ENCODE data around the gene APBA1. TPM values are rescaled to one million over a fixed set of nuclear protein-coding genes. Genes with fewer than 3 reads are reported as not detected.

APBA1 gene
- total RNA-seq, 1 experiment from 2014 or later: 1.8 TPM

- Histone ChIP-seq H4K5ac (ENCODE audit: insufficient read length, low read depth, low read length) (no peak overlapping the region), H2BK120ac (ENCODE audit: low read depth, low read length, poor library complexity, severe bottlenecking) (no peak overlapping the region), H3K9ac (ENCODE audit: extremely low read depth, insufficient read length, low read length) (no peak overlapping the region), H3K4ac (ENCODE audit: low read depth, low read length) (no peak overlapping the region), H3K56ac (ENCODE audit: insufficient read length, low read depth, low read length) (no peak overlapping the region), H2BK12ac (ENCODE audit: insufficient read length, low read depth, low read length) (no peak overlapping the region), H2AK5ac (ENCODE audit: insufficient read length, low read length) (no peak overlapping the region), H2BK5ac (ENCODE audit: insufficient read length, low read length) (no peak overlapping the region), H4K91ac (ENCODE audit: insufficient read length, low read depth, low read length) (no peak overlapping the region), H3K23ac (ENCODE audit: insufficient read length, low read depth, low read length) (no peak overlapping the region), H3K14ac (ENCODE audit: insufficient read depth, low read length) (no peak overlapping the region), H3T11ph (ENCODE audit: low read length) (no peak overlapping the region), H3K27me3 (ENCODE audit: insufficient read depth, low read length) (no peaks in the 10 kb centered on the region), H2BK15ac (ENCODE audit: low read depth, low read length) (no peak overlapping the region), H3K79me2 (ENCODE audit: insufficient read depth, low read length) (no peaks in the 10 kb centered on the region), H3K4me1 (ENCODE audit: insufficient read depth, low read length) (no peaks in the 10 kb centered on the region), H3K9me3 (ENCODE audit: control insufficient read depth, low read depth, low read length) (no peaks in the 10 kb centered on the region), H3K27ac (ENCODE audit: insufficient read length, low read depth, low read length) (no peak overlapping the region), H3K18ac (ENCODE audit: insufficient read length, low read depth, low read length) (no peak overlapping the region), H4K8ac (replicated peaks; ENCODE audit: insufficient read length, low read depth, low read length) (no peak overlapping the region), H3K23me2 (ENCODE audit: insufficient read length, low read depth, low read length, poor library complexity, severe bottlenecking) (no peaks in the 10 kb centered on the region), H3K4me2 (ENCODE audit: insufficient read depth, insufficient read length, low read length) (no peak overlapping the region), H2BK20ac (ENCODE audit: low read depth, low read length, poor library complexity, severe bottlenecking) (no peak overlapping the region), H4K20me1 (ENCODE audit: control insufficient read depth, insufficient read depth, insufficient read length) (no peaks in the 10 kb centered on the region), H3K79me1 (ENCODE audit: insufficient read depth, low read depth, low read length, poor library complexity, severe bottlenecking) (no peaks in the 10 kb centered on the region), H2AFZ (ENCODE audit: low read length) (no peak overlapping the region)
- DNase-seq: no peak
- no peak overlapping the region for H3K27ac Mint-ChIP-seq
- H3K36me3 Mint-ChIP-seq (ENCODE audit: insufficient read depth in 1 of 3, low read depth in 3 of 3): peaks cover 6 to 66% (median 8%) of the 10 kb centered on the region in 3 experiments; a peak in 6 of 7 replicates
- no peaks in the 10 kb centered on the region for H3K9me3 Mint-ChIP-seq
- TF ChIP-seq, protein P1, sequence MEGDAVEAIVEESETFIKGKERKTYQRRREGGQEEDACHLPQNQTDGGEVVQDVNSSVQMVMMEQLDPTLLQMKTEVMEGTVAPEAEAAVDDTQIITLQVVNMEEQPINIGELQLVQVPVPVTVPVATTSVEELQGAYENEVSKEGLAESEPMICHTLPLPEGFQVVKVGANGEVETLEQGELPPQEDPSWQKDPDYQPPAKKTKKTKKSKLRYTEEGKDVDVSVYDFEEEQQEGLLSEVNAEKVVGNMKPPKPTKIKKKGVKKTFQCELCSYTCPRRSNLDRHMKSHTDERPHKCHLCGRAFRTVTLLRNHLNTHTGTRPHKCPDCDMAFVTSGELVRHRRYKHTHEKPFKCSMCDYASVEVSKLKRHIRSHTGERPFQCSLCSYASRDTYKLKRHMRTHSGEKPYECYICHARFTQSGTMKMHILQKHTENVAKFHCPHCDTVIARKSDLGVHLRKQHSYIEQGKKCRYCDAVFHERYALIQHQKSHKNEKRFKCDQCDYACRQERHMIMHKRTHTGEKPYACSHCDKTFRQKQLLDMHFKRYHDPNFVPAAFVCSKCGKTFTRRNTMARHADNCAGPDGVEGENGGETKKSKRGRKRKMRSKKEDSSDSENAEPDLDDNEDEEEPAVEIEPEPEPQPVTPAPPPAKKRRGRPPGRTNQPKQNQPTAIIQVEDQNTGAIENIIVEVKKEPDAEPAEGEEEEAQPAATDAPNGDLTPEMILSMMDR (conservative IDR thresholded peaks at IDR 0.05): no peak
- H3K27me3 Mint-ChIP-seq (ENCODE audit: low read depth): no peaks in the 10 kb centered on the region; the same call in 1 of the 2 replicates
- H3K4me3 Mint-ChIP-seq: no peak overlapping the region
- peaks cover 18 to 24% of the 10 kb centered on the region in 2 experiments for H3K4me1 Mint-ChIP-seq
- WGBS (ENCODE audit: extremely low coverage, insufficient read length, low lambda C conversion rate): no CpG with 5 or more reads among the region's 3 CpGs
These were observed 291.4 kb downstream of the APBA1 start for GRCh38 chr9:69380811-69381210.

Data from H9 (cell line).